Measurements from ENCODE around the gene GRHL3.

Gene GRHL3

DNA sequence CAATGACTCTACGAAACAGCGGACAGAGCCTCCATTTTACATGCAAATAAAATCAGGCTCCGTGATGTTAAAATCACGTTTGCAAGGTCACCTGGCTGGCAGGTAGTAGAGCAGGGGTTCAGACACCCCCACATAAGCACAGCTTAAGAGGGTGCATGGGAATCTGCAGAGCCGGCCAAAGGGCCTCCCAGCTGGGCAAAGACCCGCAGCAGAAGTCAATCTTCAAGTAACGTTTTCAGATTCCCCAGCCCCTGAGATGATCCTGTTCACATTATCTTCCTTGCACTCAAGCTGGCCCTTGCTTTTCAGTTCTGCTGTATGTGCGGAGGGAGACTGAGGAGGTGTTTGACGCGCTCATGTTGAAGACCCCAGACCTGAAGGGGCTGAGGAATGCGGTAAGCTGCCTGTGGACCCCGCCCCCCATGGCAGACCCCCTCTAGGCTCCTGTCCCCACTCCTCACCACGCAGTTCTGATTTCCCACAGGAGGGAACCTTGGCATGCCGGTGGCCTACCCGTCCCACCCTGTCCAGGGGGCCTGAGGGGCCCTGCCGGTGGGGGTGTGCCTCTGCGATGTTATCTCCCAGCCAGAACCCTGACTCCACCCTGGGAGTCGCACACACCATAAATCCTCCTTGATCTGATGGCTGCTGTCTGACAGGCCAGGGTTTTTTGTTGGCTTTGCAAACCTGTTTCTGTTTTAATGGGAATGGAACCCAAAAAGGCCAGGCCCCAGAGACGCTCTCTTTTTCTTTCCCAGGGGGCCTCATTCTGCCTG, 28.2 kb downstream of the GRHL3 start:
- TF ChIP-seq CTCF (IDR thresholded peaks at IDR 0.05; ENCODE audit: low read depth, low read length) = no peak
- no peak overlapping the region for H3K4me3 ChIP-seq (replicated peaks in 1 of 2; ENCODE audit: low read depth in 2 of 2, low read length in 2 of 2)
- no peak for DNase-seq (ENCODE audit: low read depth in 2 of 2)

GRCh38 chr1:24348196-24348595, 29.0 kb downstream of the GRHL3 start:
- no peak for TF ChIP-seq CTCF (IDR thresholded peaks at IDR 0.05; ENCODE audit: low read depth, low read length)

GRCh38 chr1:24349891-24350290, 30.7 kb downstream of the GRHL3 start:
- DNase-seq (ENCODE audit: low read depth in 2 of 2) = peak in 1 of 2 donors; percentile 29
- TF ChIP-seq CTCF (IDR thresholded peaks at IDR 0.05; ENCODE audit: low read depth, low read length) = no peak
- no peak overlapping the region for H3K4me3 ChIP-seq (replicated peaks in 1 of 2; ENCODE audit: low read depth in 2 of 2, low read length in 2 of 2)

More at GRCh38 chr1:24348196-24348595, 29.0 kb downstream of the GRHL3 start:
- H3K4me3 ChIP-seq (replicated peaks in 1 of 2; ENCODE audit: low read depth in 2 of 2, low read length in 2 of 2) = no peak overlapping the region
- no peak for DNase-seq (ENCODE audit: low read depth in 2 of 2)

- no peak overlapping the region for H3K4me3 ChIP-seq (replicated peaks in 1 of 2; ENCODE audit: low read depth in 2 of 2, low read length in 2 of 2)
- DNase-seq (ENCODE audit: low read depth in 2 of 2) = no peak
- no peak for TF ChIP-seq CTCF (IDR thresholded peaks at IDR 0.05; ENCODE audit: low read depth, low read length)
These were observed 32.1 kb downstream of the GRHL3 start for GRCh38 chr1:24351247-24351646.

DNA sequence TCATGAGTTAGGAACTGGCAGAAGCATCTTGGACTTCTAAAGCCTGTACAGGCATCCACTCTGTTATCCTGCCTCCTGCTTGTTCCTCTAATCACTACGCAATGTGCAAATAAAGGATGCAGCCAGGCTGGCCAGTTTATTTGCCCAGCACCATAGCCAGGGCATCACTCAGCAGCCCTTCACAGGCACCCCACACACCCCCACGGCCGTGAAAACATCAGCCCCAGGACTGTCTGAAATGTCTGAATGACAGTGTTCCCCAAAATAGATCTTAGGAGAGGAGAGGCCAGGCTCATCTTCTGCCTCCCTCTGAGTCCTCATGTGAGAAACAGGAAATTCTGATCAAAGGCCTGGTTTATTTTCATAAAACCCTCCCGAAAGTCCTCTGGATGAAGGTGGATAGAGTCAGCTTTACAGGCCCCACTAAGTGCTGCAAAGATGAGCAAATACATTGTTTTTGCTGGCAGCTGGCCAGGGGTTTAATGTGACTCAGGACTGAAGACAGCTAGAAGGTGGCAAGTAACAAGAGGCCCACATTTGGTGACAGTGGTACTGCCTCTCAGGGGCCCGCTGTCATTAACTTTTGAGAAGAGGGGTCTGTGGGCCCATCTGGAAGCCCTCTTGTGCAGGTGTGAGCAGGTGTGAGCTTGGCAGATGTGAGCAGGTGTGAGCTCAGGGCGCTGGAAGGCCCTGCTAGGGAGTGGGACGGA, 32.9 kb downstream of the GRHL3 start:
- DNase-seq (ENCODE audit: low read depth in 2 of 2) = peak; percentile 17 to 79
- H3K4me3 ChIP-seq (replicated peaks in 1 of 2; ENCODE audit: low read depth in 2 of 2, low read length in 2 of 2) = no peak overlapping the region
- no peak for TF ChIP-seq CTCF (IDR thresholded peaks at IDR 0.05; ENCODE audit: low read depth, low read length)

DNA sequence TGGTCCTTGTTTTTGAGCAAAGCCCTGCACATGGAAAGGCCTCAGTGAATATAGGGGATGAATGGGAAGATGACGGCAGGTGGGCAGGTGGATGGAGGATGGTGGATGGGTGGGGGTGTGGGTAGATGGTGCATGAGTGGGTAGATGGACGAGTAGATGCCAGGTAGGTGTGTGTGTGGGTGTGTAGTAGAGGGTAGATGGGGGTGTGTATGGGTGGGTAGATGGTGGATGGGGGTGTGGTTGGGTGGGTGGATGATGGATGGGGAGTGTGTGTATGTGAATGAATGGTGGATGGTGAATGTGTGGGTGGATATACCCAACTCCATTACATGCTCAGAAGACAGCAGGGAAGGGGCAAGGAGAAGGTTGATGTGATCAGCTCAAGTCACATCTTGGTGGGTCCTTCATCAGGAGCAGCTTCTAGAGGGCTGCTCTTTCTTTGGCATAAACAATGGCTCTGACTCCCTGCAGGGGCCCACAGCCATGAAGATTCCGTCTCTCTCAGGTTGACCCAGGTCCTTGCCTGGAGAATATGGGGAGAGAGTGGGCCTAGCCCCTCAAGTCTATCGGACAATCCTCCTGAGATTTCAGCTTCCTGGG, 34.2 kb downstream of the GRHL3 start:
- TF ChIP-seq CTCF (IDR thresholded peaks at IDR 0.05; ENCODE audit: low read depth, low read length) = no peak
- no peak for DNase-seq (ENCODE audit: low read depth in 2 of 2)
- H3K4me3 ChIP-seq (replicated peaks in 1 of 2; ENCODE audit: low read depth in 2 of 2, low read length in 2 of 2) = no peak overlapping the region

Data from cardiac fibroblast (primary cell).